HCT116 (cell line): ENCODE measurements around the gene NUMA1. TPM values are rescaled to one million over a fixed set of nuclear protein-coding genes. Genes with fewer than 3 reads are reported as not detected.

Experiments used
- ATAC-seq: fragments of 200-7000 bp; cut with Tn5 transposase; 2 replicates; pipeline ENCODE4 v1.9.1; 2020; ENCODE audit warnings: mild to moderate bottlenecking, moderate library complexity
- BruUV-seq: library from RNA; stranded (reverse); fragments of 400-500 nt; replicated peaks from 2 replicates; lab custom pipeline; 2021; lab: Mats Ljungman, UMichigan
- CTCF ChIA-PET: fragments of 300-600 bp; sonication (Branson Sonifier 250); formaldehyde crosslinking; loops from one replicate; lab custom pipeline; 2021; ENCODE audit warnings: antibody characterized with exemption; lab: Charles Lee
- POLR2A ChIA-PET: fragments of 300-600, 350-600 bp; sonication (Branson Sonifier 250); formaldehyde crosslinking; loops from one replicate; lab custom pipeline; 2021; ENCODE audit warnings: antibody characterized with exemption; lab: Charles Lee
- RAD21 ChIA-PET, 2 experiments: fragments of 300-600 bp; sonication (Branson Sonifier 250); formaldehyde crosslinking; loops; one replicate each; lab custom pipeline; 2023; ENCODE audit warnings: low total read pairs in 2 of 2; ENCODE audit not compliant: uncharacterized antibody in 2 of 2, unreplicated experiment in 2 of 2, low non-redundant PET in 1 of 2; lab: Charles Lee
- DNase-seq: peaks from one replicate; pipeline ENCODE4 v3.0.0-alpha.2; 2010; ENCODE audit warnings: low read depth, low spot score
- H2AFZ ChIP-seq: fragments of 200-600 bp; shearing (Covaris generic), sonication (generic); 2 replicates; pipeline ENCODE4 v1.6.1; 2017; ENCODE audit warnings: low read depth, mixed run types, mixed read lengths, antibody characterized with exemption, low read length; ENCODE audit not compliant: poor library complexity, severe bottlenecking
- H3K27ac ChIP-seq: 2 replicates; pipeline ENCODE4 v1.5.1; 2012; ENCODE audit warnings: low read depth, low read length
- H3K27me3 ChIP-seq: fragments of 200-600 bp; sonication (generic); 2 replicates; pipeline ENCODE4 v1.6.1; 2016; ENCODE audit warnings: mixed run types, low read length, mixed read lengths; ENCODE audit not compliant: insufficient read depth
- H3K36me3 ChIP-seq, 2 experiments: fragments of 200-500 bp in 1 of 2; fragments of 200-600 bp in 1 of 2; sonication (Bioruptor generic) in 1 of 2; sonication (generic) in 1 of 2; 2 replicates each; pipeline versions ENCODE4 v1.5.1 to v1.6.1; 2014 to 2016; ENCODE audit warnings: low read length in 2 of 2, inconsistent platforms in 1 of 2, mixed read lengths in 1 of 2, mixed run types in 1 of 2; ENCODE audit not compliant: insufficient read depth in 2 of 2, control insufficient read depth in 1 of 2
- H3K4me1 ChIP-seq, 2 experiments: fragments of 200-600 bp in 1 of 2; sonication (generic) in 1 of 2; 2 replicates each; pipeline versions ENCODE4 v1.5.1 to v1.6.1; 2012 to 2017; ENCODE audit warnings: low read length in 2 of 2, inconsistent platforms in 1 of 2, mild to moderate bottlenecking in 1 of 2, mixed read lengths in 1 of 2, mixed run types in 1 of 2, moderate library complexity in 1 of 2; ENCODE audit not compliant: insufficient read depth in 2 of 2, control insufficient read depth in 1 of 2
- H3K4me2 ChIP-seq: fragments of 200-600 bp; sonication (generic); 2 replicates; pipeline ENCODE4 v1.6.1; 2017; ENCODE audit warnings: mixed run types, low read length, mixed read lengths
- H3K4me3 ChIP-seq, 2 experiments: fragments of 200-600 bp in 1 of 2; sonication (generic) in 1 of 2; replicated peaks in 1 of 2; 2 replicates each; pipeline ENCODE4 v1.5.1; 2011 to 2016; ENCODE audit warnings: low read length in 2 of 2, control low read depth in 1 of 2, low read depth in 1 of 2, mild to moderate bottlenecking in 1 of 2, mixed read lengths in 1 of 2, mixed run types in 1 of 2
- H3K79me2 ChIP-seq: fragments of 200-600 bp; sonication (generic); 2 replicates; pipeline ENCODE4 v1.6.1; 2017; ENCODE audit warnings: mild to moderate bottlenecking, mixed run types, low read length, moderate library complexity, mixed read lengths; ENCODE audit not compliant: insufficient read depth
- H3K9ac ChIP-seq: fragments of 200-600 bp; sonication (generic); 2 replicates; pipeline ENCODE4 v1.6.1; 2016; ENCODE audit warnings: low read length, mixed read lengths
- H3K9me2 ChIP-seq: fragments of 200-600 bp; sonication (generic), shearing (Covaris generic); 2 replicates; pipeline ENCODE4 v1.6.1; 2017; ENCODE audit warnings: mixed run types, mild to moderate bottlenecking, moderate library complexity; ENCODE audit not compliant: insufficient read depth
- H3K9me3 ChIP-seq, 2 experiments: fragments of 200-500 bp in 1 of 2; fragments of 200-600 bp in 1 of 2; sonication (Bioruptor generic) in 1 of 2; sonication (generic) in 1 of 2; 2 replicates each; pipeline ENCODE4 v1.6.1; 2014 to 2017; ENCODE audit warnings: low read length in 2 of 2, mixed read lengths in 2 of 2, inconsistent platforms in 1 of 2, low read depth in 1 of 2, mild to moderate bottlenecking in 1 of 2, mixed run types in 1 of 2, moderate library complexity in 1 of 2; ENCODE audit not compliant: control insufficient read depth in 1 of 2, insufficient read depth in 1 of 2
- H4K20me1 ChIP-seq: fragments of 200-600 bp; sonication (generic), shearing (Covaris generic); 2 replicates; pipeline ENCODE4 v1.6.1; 2017; ENCODE audit warnings: mixed run types, mild to moderate bottlenecking, moderate library complexity; ENCODE audit not compliant: insufficient read depth
- CBX3 ChIP-seq: IDR thresholded peaks from 2 replicates; pipeline ENCODE4 v1.6.1; 2012; ENCODE audit warnings: low read depth
- ELF1 ChIP-seq: IDR thresholded peaks from 2 replicates; pipeline ENCODE4 v1.6.1; 2012; ENCODE audit warnings: low read depth, borderline replicate concordance
- FOSL1 ChIP-seq: IDR thresholded peaks from 2 replicates; pipeline ENCODE4 v1.6.1; 2012; ENCODE audit warnings: low read depth
- RAD21 ChIP-seq: IDR thresholded peaks from 2 replicates; pipeline ENCODE4 v1.6.1; 2012; ENCODE audit warnings: low read depth, mild to moderate bottlenecking
- SIN3A ChIP-seq: IDR thresholded peaks from 2 replicates; pipeline ENCODE4 v1.6.1; 2012; ENCODE audit warnings: low read depth
- SP1 ChIP-seq: IDR thresholded peaks from 2 replicates; pipeline ENCODE4 v1.6.1; 2012; ENCODE audit warnings: low read depth
- SRF ChIP-seq: IDR thresholded peaks from 2 replicates; pipeline ENCODE4 v1.6.1; 2012; ENCODE audit warnings: low read depth
- ZFX ChIP-seq: fragments of 450-650 bp; IDR thresholded peaks from 2 replicates; pipeline ENCODE4 v1.6.1; 2017
- ZNF274 ChIP-seq: fragments of 200-500 bp; sonication (Bioruptor generic); IDR thresholded peaks from 2 replicates; pipeline ENCODE4 v1.6.1; 2014; ENCODE audit warnings: mild to moderate bottlenecking, low read depth, low read length, inconsistent platforms
- intact Hi-C: fragments of 100-400 bp; cut with micrococcal nuclease; formaldehyde crosslinking; loops from 2 replicates; pipeline ENCODE4 v1.10.0; 2022
- total RNA-seq: library from RNA; stranded (reverse); gene quantifications from one replicate; pipeline ENCODE4 v1.2.1, GENCODE V29; 2021; ENCODE audit not compliant: unreplicated experiment
- TF ChIP-seq, protein P1 (sequence below): IDR thresholded peaks from 2 replicates; pipeline ENCODE4 v1.6.1; 2012
- TF ChIP-seq, protein P2 (sequence below): IDR thresholded peaks from 2 replicates; pipeline ENCODE4 v1.6.1; 2012
- TF ChIP-seq, protein P3 (sequence below): IDR thresholded peaks from 2 replicates; pipeline ENCODE4 v1.6.1; 2011; ENCODE audit warnings: mild to moderate bottlenecking, low read length, moderate library complexity; ENCODE audit not compliant: insufficient replicate concordance; ENCODE audit errors: extremely low read depth

The NUMA1 gene
- total RNA-seq, 1 experiment from 2014 or later: 133 TPM

DNA sequence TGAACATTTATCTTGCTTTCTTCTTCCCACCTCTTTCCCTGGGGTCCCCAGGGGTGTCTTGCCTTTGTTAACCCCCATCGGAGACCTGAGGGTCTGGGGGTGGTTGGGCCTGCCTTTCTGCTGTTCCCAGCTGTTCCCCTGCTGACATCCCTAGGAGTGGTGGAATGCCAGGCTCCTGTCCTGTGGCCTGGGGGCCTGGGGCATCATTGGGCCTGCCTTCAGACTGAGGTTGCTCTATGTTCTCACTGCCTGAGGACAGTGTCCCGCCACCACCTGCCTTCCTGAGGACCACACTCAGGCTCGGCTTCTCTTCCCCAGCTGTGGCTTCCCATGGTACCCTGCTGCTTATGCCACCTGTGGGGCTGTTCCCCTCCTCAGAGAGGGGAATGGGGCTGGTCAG, 82.7 kb downstream of the NUMA1 start:
- no peak overlapping the region for H3K9ac ChIP-seq
- H3K4me2 ChIP-seq: no peak overlapping the region
- ATAC-seq: no peak
- no peak overlapping the region for H3K4me3 ChIP-seq
- no TSS peak for BruUV-seq
- no peak overlapping the region for H3K27ac ChIP-seq
- CTCF ChIA-PET: no interaction called here
- H4K20me1 ChIP-seq: no peaks in the 10 kb centered on the region
- H3K9me2 ChIP-seq: no peaks in the 10 kb centered on the region
- POLR2A ChIA-PET: no interaction called here
- no peak for TF ChIP-seq ELF1
- TF ChIP-seq SP1: no peak
- TF ChIP-seq SIN3A: no peak
- no peak for TF ChIP-seq SRF
- TF ChIP-seq, protein P1, sequence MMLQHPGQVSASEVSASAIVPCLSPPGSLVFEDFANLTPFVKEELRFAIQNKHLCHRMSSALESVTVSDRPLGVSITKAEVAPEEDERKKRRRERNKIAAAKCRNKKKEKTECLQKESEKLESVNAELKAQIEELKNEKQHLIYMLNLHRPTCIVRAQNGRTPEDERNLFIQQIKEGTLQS: no peak
- TF ChIP-seq FOSL1: no peak
- TF ChIP-seq RAD21: no peak
- no peak for TF ChIP-seq ZNF274
- TF ChIP-seq, protein P2, sequence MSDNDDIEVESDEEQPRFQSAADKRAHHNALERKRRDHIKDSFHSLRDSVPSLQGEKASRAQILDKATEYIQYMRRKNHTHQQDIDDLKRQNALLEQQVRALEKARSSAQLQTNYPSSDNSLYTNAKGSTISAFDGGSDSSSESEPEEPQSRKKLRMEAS: no peak
- TF ChIP-seq, protein P3, sequence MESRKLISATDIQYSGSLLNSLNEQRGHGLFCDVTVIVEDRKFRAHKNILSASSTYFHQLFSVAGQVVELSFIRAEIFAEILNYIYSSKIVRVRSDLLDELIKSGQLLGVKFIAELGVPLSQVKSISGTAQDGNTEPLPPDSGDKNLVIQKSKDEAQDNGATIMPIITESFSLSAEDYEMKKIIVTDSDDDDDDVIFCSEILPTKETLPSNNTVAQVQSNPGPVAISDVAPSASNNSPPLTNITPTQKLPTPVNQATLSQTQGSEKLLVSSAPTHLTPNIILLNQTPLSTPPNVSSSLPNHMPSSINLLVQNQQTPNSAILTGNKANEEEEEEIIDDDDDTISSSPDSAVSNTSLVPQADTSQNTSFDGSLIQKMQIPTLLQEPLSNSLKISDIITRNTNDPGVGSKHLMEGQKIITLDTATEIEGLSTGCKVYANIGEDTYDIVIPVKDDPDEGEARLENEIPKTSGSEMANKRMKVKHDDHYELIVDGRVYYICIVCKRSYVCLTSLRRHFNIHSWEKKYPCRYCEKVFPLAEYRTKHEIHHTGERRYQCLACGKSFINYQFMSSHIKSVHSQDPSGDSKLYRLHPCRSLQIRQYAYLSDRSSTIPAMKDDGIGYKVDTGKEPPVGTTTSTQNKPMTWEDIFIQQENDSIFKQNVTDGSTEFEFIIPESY: no peak
- TF ChIP-seq ZFX: no peak
- no peak for TF ChIP-seq CBX3
- TF ChIP-seq, all 23 proteins: peak for 0
- no peaks in the 10 kb centered on the region for H3K4me1 ChIP-seq
- no peaks in the 10 kb centered on the region for H3K27me3 ChIP-seq
- no peak for DNase-seq
- no peaks in the 10 kb centered on the region for H3K9me3 ChIP-seq
- RAD21 ChIA-PET: interaction anchor here in 1 of 2 experiments (0.6 kb wide), 1 partner anchor 38 kb away, joined by 6 read pairs; no protein-coding TSS in a partner anchor
- intact Hi-C loops: no loop called here
- H2AFZ ChIP-seq: no peak overlapping the region
- H3K36me3 ChIP-seq: peaks cover 0 to 4% of the 10 kb centered on the region in 2 experiments; a peak in 3 of 4 replicates
- no peaks in the 10 kb centered on the region for H3K79me2 ChIP-seq
